ENCODE measurements around the gene NKG7.

Gene NKG7

GRCh38 chr19:51357952-51358351, 14.5 kb downstream of the NKG7 start:
- DNase-seq: no peak

- no peak for DNase-seq
Measured at GRCh38 chr19:51356159-51356801, 16.2 kb downstream of the NKG7 start.

GRCh38 chr19:51354742-51355148, 17.7 kb downstream of the NKG7 start:
- DNase-seq: no peak

GRCh38 chr19:51354103-51354741, 18.2 kb downstream of the NKG7 start:
- DNase-seq: no peak

- DNase-seq: no peak
Measured at GRCh38 chr19:51352783-51353360, 19.6 kb downstream of the NKG7 start.

- no peak for DNase-seq
Measured at GRCh38 chr19:51351266-51351990, 21.0 kb downstream of the NKG7 start.

GRCh38 chr19:51347209-51347928, 25.1 kb downstream of the NKG7 start:
- no peak for DNase-seq

GRCh38 chr19:51346742-51347141, 25.7 kb downstream of the NKG7 start:
- DNase-seq: no peak

- no peak for DNase-seq
Measured at GRCh38 chr19:51345076-51345620, 27.3 kb downstream of the NKG7 start.

GRCh38 chr19:51342631-51343569, 29.6 kb downstream of the NKG7 start:
- DNase-seq: no peak

GRCh38 chr19:51341976-51342580, 30.4 kb downstream of the NKG7 start, which contains the start of gene VSIG10L:
VSIG10L (minus strand) TSS chr19:51342139; CDS start chr19:51342124, 15 bp downstream.
- DNase-seq: no peak

- DNase-seq: no peak
Measured at GRCh38 chr19:51341066-51341465, 31.4 kb downstream of the NKG7 start.

GRCh38 chr19:51339687-51340656, 32.5 kb downstream of the NKG7 start:
- peak; percentile 90 to 96 for DNase-seq

GRCh38 chr19:51339313-51339686, 33.2 kb downstream of the NKG7 start:
- DNase-seq: no peak

- DNase-seq: peak; percentile 80 to 90
Measured at GRCh38 chr19:51338563-51339312, 33.7 kb downstream of the NKG7 start.

- DNase-seq: no peak
Measured at GRCh38 chr19:51337861-51338562, 34.4 kb downstream of the NKG7 start.

GRCh38 chr19:51337141-51337860, 35.2 kb downstream of the NKG7 start:
- no peak for DNase-seq

Data from stimulated activated CD4-positive, alpha-beta T cell treated with anti-CD3 and anti-CD28 coated beads, Interleukin-4, amount 100 ng/mL, for 4 hours (primary cell).